HepG2 (cell line): Measurements from ENCODE around the gene TXNDC2. TPM values are rescaled to one million over a fixed set of nuclear protein-coding genes. Genes with fewer than 3 reads are reported as not detected.
A peak's percentile ranks its signal among the peaks of the same experiment; 100 is the strongest.

Experiments
- AKNA ChIP-seq: sonication (generic); formaldehyde crosslinking; IDR thresholded peaks from 2 replicates; pipeline ENCODE4 v1.4.0; 2020; ENCODE audit warnings: missing genetic modification reagents, borderline replicate concordance
- EP300 ChIP-seq, 3 experiments: sonication (generic) in 1 of 3; formaldehyde crosslinking in 1 of 3; IDR thresholded peaks; 2 replicates each; pipeline versions ENCODE4 v1.5.1 to v1.6.1; 2011 to 2020; ENCODE audit warnings: low read depth in 2 of 3, low read length in 2 of 3, borderline replicate concordance in 1 of 3, improper control_type of control experiment in 1 of 3, mild to moderate bottlenecking in 1 of 3, missing genetic modification reagents in 1 of 3, moderate library complexity in 1 of 3
- EZH2 ChIP-seq: conservative IDR thresholded peaks from 2 replicates; pipeline ENCODE4 v1.6.1; 2012; ENCODE audit warnings: mild to moderate bottlenecking, low read depth, low read length, moderate library complexity
- HOXA5 ChIP-seq: sonication (generic); formaldehyde crosslinking; IDR thresholded peaks from 2 replicates; pipeline ENCODE4 v1.4.0; 2020; ENCODE audit warnings: missing genetic modification reagents
- KDM5B ChIP-seq: sonication (generic); formaldehyde crosslinking; IDR thresholded peaks from 2 replicates; pipeline ENCODE4 v1.4.0; 2020; ENCODE audit warnings: missing genetic modification reagents, mild to moderate bottlenecking, borderline replicate concordance
- MATR3 ChIP-seq: sonication (generic); formaldehyde crosslinking; IDR thresholded peaks from 2 replicates; pipeline ENCODE4 v1.4.0; 2020; ENCODE audit warnings: missing genetic modification reagents
- PHF20 ChIP-seq: sonication (generic); formaldehyde crosslinking; IDR thresholded peaks from 2 replicates; pipeline ENCODE4 v1.5.0; 2020; ENCODE audit warnings: mild to moderate bottlenecking, missing genetic modification reagents
- SAFB2 ChIP-seq: sonication (generic); formaldehyde crosslinking; IDR thresholded peaks from 2 replicates; pipeline ENCODE4 v1.5.1; 2020; ENCODE audit warnings: missing genetic modification reagents, low read depth, mild to moderate bottlenecking, borderline replicate concordance
- SALL1 ChIP-seq: sonication (generic); formaldehyde crosslinking; IDR thresholded peaks from 2 replicates; pipeline ENCODE4 v1.8.0; 2022; ENCODE audit warnings: mild to moderate bottlenecking, missing genetic modification reagents
- SAP130 ChIP-seq: IDR thresholded peaks from 2 replicates; pipeline ENCODE4 v1.6.1; 2016; ENCODE audit warnings: low read depth
- SMAD9 ChIP-seq: sonication (generic); formaldehyde crosslinking; IDR thresholded peaks from 2 replicates; pipeline ENCODE4 v1.5.1; 2020; ENCODE audit warnings: mild to moderate bottlenecking, missing genetic modification reagents
- SOX13 ChIP-seq, 3 experiments: fragments of 450-650 bp in 1 of 3; sonication (generic) in 1 of 3; formaldehyde crosslinking in 1 of 3; IDR thresholded peaks in 2 of 3; conservative IDR thresholded peaks in 1 of 3; 2 replicates each; pipeline versions ENCODE4 v1.5.0 to v1.6.1; 2016 to 2020; ENCODE audit warnings: antibody characterized with exemption in 1 of 3, mild to moderate bottlenecking in 1 of 3, missing compliant biosample characterization in 1 of 3, missing genetic modification reagents in 1 of 3, moderate library complexity in 1 of 3
- SOX6 ChIP-seq, 2 experiments: fragments of 450-650 bp in 1 of 2; sonication (generic) in 1 of 2; formaldehyde crosslinking in 1 of 2; IDR thresholded peaks; 2 replicates each; pipeline versions ENCODE4 v1.4.0 to v1.6.1; 2017 to 2020; ENCODE audit warnings: antibody characterized with exemption in 1 of 2, mild to moderate bottlenecking in 1 of 2, missing genetic modification reagents in 1 of 2
- ZFP62 ChIP-seq: sonication (generic); formaldehyde crosslinking; IDR thresholded peaks from 2 replicates; pipeline ENCODE4 v1.4.0; 2020; ENCODE audit warnings: missing genetic modification reagents
- ZGPAT ChIP-seq: IDR thresholded peaks from 2 replicates; pipeline ENCODE4 v1.6.1; 2016; ENCODE audit warnings: mild to moderate bottlenecking
- ZNF639 ChIP-seq: conservative IDR thresholded peaks from 2 replicates; pipeline ENCODE4 v1.6.1; 2018; ENCODE audit warnings: missing genetic modification reagents
- ZSCAN5A ChIP-seq: sonication (generic); formaldehyde crosslinking; IDR thresholded peaks from 2 replicates; pipeline ENCODE4 v1.8.0; 2022; ENCODE audit warnings: mild to moderate bottlenecking, missing genetic modification reagents, borderline replicate concordance
- polyA plus RNA-seq, 8 experiments: library from polyadenylated mRNA; depleted of rRNA in 3 of 8; stranded (reverse) in 7 of 8; unstranded in 1 of 8; fragments of >200 nt; fragmentation: Illumina TruSeq in 4 of 8; extraction: Trizol in 4 of 8; gene quantifications; 2 replicates each; pipeline versions ENCODE4 v1.2.1 to v1.2.3, GENCODE V29; 2011 to 2016; ENCODE audit warnings: low read depth in 4 of 8, missing spikeins in 1 of 8, mixed read lengths in 1 of 8; ENCODE audit not compliant: insufficient read depth in 1 of 8
- total RNA-seq, 5 experiments: library from RNA; depleted of rRNA; stranded (reverse); fragments of >200 nt; fragmentation: Illumina TruSeq; extraction: Trizol; gene quantifications; 2 replicates each; pipeline ENCODE4 v1.2.3, GENCODE V29; 2016; ENCODE audit warnings: low read depth in 1 of 5

Gene TXNDC2
- total and polyA plus RNA-seq, 2 of the 13 experiments (the other 11 are each of a cell fraction or from before 2014, with no cell fraction given), result not detected

- TF ChIP-seq SMAD9 (CRISPR knock-in tag), result no peak
- TF ChIP-seq SAP130 (CRISPR knock-in tag), result peak; percentile 52; the same call in 1 of the 2 replicates
- TF ChIP-seq AKNA (CRISPR knock-in tag), result no peak; the same call in 1 of the 2 replicates
- peak; percentile 67; the same call in 1 of the 2 replicates for TF ChIP-seq ZNF639
- no peak for TF ChIP-seq SOX13 (IDR thresholded peaks at IDR 0.05)
- peak in 1 of 2 experiments; percentile 89; a peak in 2 of 4 replicates for TF ChIP-seq SOX13 (CRISPR knock-in tag; conservative IDR thresholded peaks at IDR 0.05 in 1 of 2, IDR thresholded peaks at IDR 0.05 in 1 of 2)
- no peak for TF ChIP-seq KDM5B (CRISPR knock-in tag)
- TF ChIP-seq SAFB2 (CRISPR knock-in tag), result no peak
- TF ChIP-seq HOXA5 (CRISPR knock-in tag), result 0 out of 2 replicates have a peak, but pooled peaks have one; percentile 69
- peak; percentile 77; the same call in 1 of the 2 replicates for TF ChIP-seq ZGPAT (CRISPR knock-in tag)
- no peak for TF ChIP-seq MATR3 (CRISPR knock-in tag)
- TF ChIP-seq PHF20 (CRISPR knock-in tag), result no peak
- TF ChIP-seq EP300 (IDR thresholded peaks at IDR 0.05; ENCODE audit: low read depth in 2 of 2, low read length in 2 of 2), result peak in 1 of 2 experiments; percentile 88; a peak in 2 of 4 replicates
- TF ChIP-seq EP300 (CRISPR knock-in tag; IDR thresholded peaks at IDR 0.05; ENCODE audit: borderline replicate concordance), result peak; percentile 83; the same call in 1 of the 2 replicates
- TF ChIP-seq ZFP62 (CRISPR knock-in tag), result no peak
- no peak for TF ChIP-seq ZSCAN5A
- TF ChIP-seq EZH2, result no peak
- TF ChIP-seq SALL1 (CRISPR knock-in tag), result peak; percentile 33; the same call in 1 of the 2 replicates
- no peak for TF ChIP-seq SOX6 (IDR thresholded peaks at IDR 0.05)
- TF ChIP-seq SOX6 (CRISPR knock-in tag; IDR thresholded peaks at IDR 0.05), result peak; percentile 82
Measured at GRCh38 chr18:9854801-9855676, 30.7 kb upstream of the TXNDC2 start (continued).
